ENCODE results near the gene PRR16. TPM values are rescaled to one million over a fixed set of nuclear protein-coding genes. Genes with fewer than 3 reads are reported as not detected.

The PRR16 gene
- total RNA-seq, 6 experiments from 2014 or later, result 53.5 to 74.0 (median 61.2) TPM

- Mint-ChIP-seq H3K27ac (no peak overlapping the region), H3K4me1 (ENCODE audit: low read depth) (peaks cover 58% of the 10 kb centered on the region), H3K36me3 (ENCODE audit: low read depth) (peaks cover 54% of the 10 kb centered on the region), H3K9me3 (no peaks in the 10 kb centered on the region), H3K27me3 (ENCODE audit: insufficient read depth) (peaks cover 1% of the 10 kb centered on the region; the same call in 1 of the 2 replicates), H3K4me3 (no peak overlapping the region)
- TF ChIP-seq CTCF (IDR thresholded peaks at IDR 0.05), result no peak
- no peak for DNase-seq
Measured at GRCh38 chr5:120628156-120628555, 164.1 kb downstream of the PRR16 start.

GRCh38 chr5:120630550-120630949 lies 166.4 kb downstream of the PRR16 start:
- Mint-ChIP-seq H3K9me3 (no peaks in the 10 kb centered on the region), H3K27me3 (ENCODE audit: insufficient read depth) (peaks cover 1% of the 10 kb centered on the region; the same call in 1 of the 2 replicates), H3K36me3 (ENCODE audit: low read depth) (peaks cover 59% of the 10 kb centered on the region), H3K27ac (no peak overlapping the region), H3K4me3 (no peak overlapping the region), H3K4me1 (ENCODE audit: low read depth) (peaks cover 36% of the 10 kb centered on the region)
- no peak for TF ChIP-seq CTCF (IDR thresholded peaks at IDR 0.05)
- DNase-seq, result no peak

DNA sequence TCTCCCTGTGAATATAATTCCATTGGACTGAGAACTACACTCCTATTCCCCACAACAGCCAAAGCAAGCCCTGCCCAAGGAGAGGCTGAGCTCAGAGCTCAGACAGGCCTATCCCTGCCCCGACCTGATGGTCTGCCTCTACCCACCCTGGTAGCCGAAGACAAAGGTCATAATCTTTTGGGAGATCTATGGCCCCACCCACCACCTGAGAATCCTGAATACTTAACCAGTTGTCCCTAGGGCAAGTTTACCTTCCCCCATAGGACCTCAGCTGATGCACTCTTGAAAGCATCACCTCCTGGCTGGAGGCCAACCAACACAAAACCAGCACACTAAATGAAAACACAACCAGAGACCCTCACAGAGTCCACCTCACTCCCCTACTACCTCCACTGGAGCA lies 167.5 kb downstream of the PRR16 start:
- Mint-ChIP-seq H3K9me3 (no peaks in the 10 kb centered on the region), H3K27ac (no peak overlapping the region), H3K27me3 (ENCODE audit: insufficient read depth) (peaks cover 1% of the 10 kb centered on the region; the same call in 1 of the 2 replicates), H3K4me1 (ENCODE audit: low read depth) (peaks cover 27% of the 10 kb centered on the region), H3K4me3 (no peak overlapping the region), H3K36me3 (ENCODE audit: low read depth) (peaks cover 56% of the 10 kb centered on the region)
- DNase-seq, result no peak
- TF ChIP-seq CTCF (IDR thresholded peaks at IDR 0.05), result no peak

GRCh38 chr5:120632430-120632829 lies 168.3 kb downstream of the PRR16 start:
- DNase-seq, result no peak
- no peak for TF ChIP-seq CTCF (IDR thresholded peaks at IDR 0.05)
- H3K9me3 Mint-ChIP-seq, result no peaks in the 10 kb centered on the region
- no peak overlapping the region for H3K4me3 Mint-ChIP-seq
- peaks cover 1% of the 10 kb centered on the region; the same call in 1 of the 2 replicates for H3K27me3 Mint-ChIP-seq (ENCODE audit: insufficient read depth)
- peaks cover 61% of the 10 kb centered on the region for H3K36me3 Mint-ChIP-seq (ENCODE audit: low read depth)
- H3K4me1 Mint-ChIP-seq (ENCODE audit: low read depth), result peaks cover 27% of the 10 kb centered on the region
- no peak overlapping the region for H3K27ac Mint-ChIP-seq

DNA sequence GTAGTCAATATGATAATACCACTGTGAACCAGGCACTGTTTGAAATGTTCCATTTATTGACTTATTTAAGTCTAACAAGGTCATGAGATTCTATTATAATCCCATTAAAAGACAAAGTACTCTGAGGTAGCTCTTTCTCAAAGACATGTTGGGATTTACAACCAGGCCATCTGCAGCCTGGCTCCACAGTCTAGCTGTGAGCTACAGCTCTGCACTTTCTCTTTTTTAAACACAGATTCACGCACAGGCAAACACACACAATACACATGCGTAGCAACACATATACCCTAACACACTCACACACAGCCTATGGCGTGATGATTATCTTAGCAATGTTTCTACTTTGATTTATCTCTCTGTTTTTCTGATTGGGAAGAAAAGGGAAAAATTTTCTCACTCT lies 174.3 kb downstream of the PRR16 start:
- TF ChIP-seq CTCF (IDR thresholded peaks at IDR 0.05), result no peak
- Mint-ChIP-seq H3K9me3 (no peaks in the 10 kb centered on the region), H3K4me1 (ENCODE audit: low read depth) (peaks cover 12% of the 10 kb centered on the region), H3K4me3 (no peak overlapping the region), H3K27me3 (ENCODE audit: insufficient read depth) (peaks cover 1% of the 10 kb centered on the region; the same call in 1 of the 2 replicates), H3K36me3 (ENCODE audit: low read depth) (peaks cover 44% of the 10 kb centered on the region), H3K27ac (no peak overlapping the region)
- DNase-seq, result no peak

- Mint-ChIP-seq H3K9me3 (no peaks in the 10 kb centered on the region), H3K4me1 (ENCODE audit: low read depth) (peaks cover 12% of the 10 kb centered on the region), H3K36me3 (ENCODE audit: low read depth) (peaks cover 27% of the 10 kb centered on the region), H3K4me3 (no peak overlapping the region), H3K27me3 (ENCODE audit: insufficient read depth) (peaks cover 1% of the 10 kb centered on the region; the same call in 1 of the 2 replicates), H3K27ac (no peak overlapping the region)
- DNase-seq, result no peak
- no peak for TF ChIP-seq CTCF (IDR thresholded peaks at IDR 0.05)
Measured at GRCh38 chr5:120640778-120641177, 176.7 kb downstream of the PRR16 start.

Data from HFFc6 (cell line).